Adrenal gland (tissue), 12 donors: ENCODE data around the gene ETFA. TPM values are rescaled to one million over a fixed set of nuclear protein-coding genes. Genes with fewer than 3 reads are reported as not detected.

ENCODE experiments used
- DNase-seq, 7 donors: peaks; one replicate each; pipeline ENCODE4 v3.0.0-alpha.2; 2019 to 2020
- H3K27ac ChIP-seq, 5 donors: fragments of 200-600 bp; sonication (generic) in 4 of 5; 1 replicate in 3 of 5; 2 replicates in 2 of 5; pipeline versions ENCODE4 v1.5.1 to v1.8.0; 2016 to 2020; ENCODE audit warnings: mild to moderate bottlenecking in 1 of 5
- H3K27me3 ChIP-seq: fragments of 200-600 bp; 2 replicates; pipeline ENCODE4 v1.8.0; 2021
- H3K36me3 ChIP-seq, 2 donors: fragments of 200-600 bp; replicated peaks in 1 of 2; 1 replicate in 1 of 2; 2 replicates in 1 of 2; pipeline versions ENCODE4 v1.5.1 to v1.8.0; 2018 to 2022
- H3K4me1 ChIP-seq, 2 donors: fragments of 200-600 bp; replicated peaks in 1 of 2; 1 replicate in 1 of 2; 2 replicates in 1 of 2; pipeline versions ENCODE4 v1.5.1 to v1.8.0; 2018 to 2021
- H3K4me3 ChIP-seq, 4 donors: fragments of 200-600 bp; sonication (generic) in 3 of 4; one replicate each; pipeline ENCODE4 v1.5.1; 2016 to 2018
- H3K9me3 ChIP-seq, 3 donors: fragments of 200-600 bp; sonication (generic) in 1 of 3; replicated peaks in 1 of 3; 1 replicate in 2 of 3; 2 replicates in 1 of 3; pipeline versions ENCODE4 v1.5.1 to v1.8.0; 2016 to 2021
- POLR2A ChIP-seq, 2 donors: fragments of 450-650 bp; IDR thresholded peaks; one replicate each; pipeline ENCODE4 v1.6.1; 2017; ENCODE audit warnings: antibody characterized with exemption in 2 of 2, mild to moderate bottlenecking in 2 of 2, moderate library complexity in 1 of 2
- WGBS, 4 donors: extraction: QIAGEN DNeasy Blood & Tissue Kit in 2 of 4; methylation state at CpG; one replicate each; pipeline versions ENCODE4 v1.1.5 to v1.1.7; 2013 to 2017; 5-methylcytosine and 5-hydroxymethylcytosine counted together
- intact Hi-C, 2 donors: fragments of 100-400 bp; cut with DNase I; formaldehyde crosslinking; loops; one replicate each; pipeline versions ENCODE4 v1.14.1 to v1.15.0; 2022 to 2023
- polyA plus RNA-seq, 3 donors: library from polyadenylated mRNA; stranded (reverse); fragments of 200-250 nt in 2 of 3; fragments of 350-450 nt in 1 of 3; fragmentation: Illumina TruSeq in 1 of 3; extraction: RNeasy Lipid Tissue Mini Kit (QIAGEN cat#74804) in 1 of 3; gene quantifications; one replicate each; pipeline ENCODE4 v1.2.3, GENCODE V29; 2013 to 2014
- total RNA-seq, 9 donors: library from RNA; depleted of rRNA in 4 of 9; stranded (reverse); fragments of >200 nt in 4 of 9; fragments of 120-200 nt in 1 of 9; fragmentation: NEBNext Ultra II Directional in 1 of 9; extraction: Animal tissue kit (Norgen Biotek cat#: 25700) in 1 of 9; gene quantifications; one replicate each; pipeline versions ENCODE4 v1.1.0 to v1.2.4, GENCODE V29; 2013 to 2023
- TF ChIP-seq, protein P1 (sequence below), 6 experiments: fragments of 450-650 bp in 4 of 6; fragments of 200-600 bp in 2 of 6; sonication (generic) in 1 of 6; IDR thresholded peaks; 1 replicate in 5 of 6; 2 replicates in 1 of 6; pipeline versions ENCODE4 v1.5.1 to v1.8.0; 2016 to 2021; ENCODE audit warnings: antibody characterized with exemption in 6 of 6, mild to moderate bottlenecking in 2 of 6, moderate library complexity in 1 of 6
- donor health status: healthy with polysubstance abuse.
- donor health status: Bipolar disorder and iron deficiency.
- donor health status: DM: yes; HTN: yes; CAD: no.
- donor health status: DM: no; HTN: no; CAD: no.
- donor health status: DM: no; HTN: no; CAD: no.
- donor health status: DM: yes; HTN: yes; CAD: no.

ETFA gene
- total and polyA plus RNA-seq, 12 donors: 50.0 to 339 (median 187) TPM

DNA sequence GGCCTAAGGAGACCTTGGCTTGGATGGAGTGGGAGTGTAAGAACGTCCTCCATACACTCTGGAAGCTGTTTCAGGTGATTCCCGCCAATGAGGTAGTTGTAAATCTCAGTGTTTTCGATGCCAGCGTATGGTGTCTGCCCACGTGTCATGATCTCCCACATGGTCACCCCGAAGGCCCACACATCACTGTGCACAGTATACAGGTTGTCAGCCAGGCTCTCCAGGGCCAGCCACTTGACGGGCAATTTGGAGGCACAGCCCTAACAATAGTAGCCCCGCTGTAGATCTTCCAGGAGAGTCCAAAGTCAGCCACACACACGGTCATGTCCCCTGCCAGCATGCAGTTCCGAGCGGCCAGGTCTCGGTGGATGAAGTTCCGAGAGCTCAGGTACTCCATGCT lies 51.9 kb downstream of the ETFA start:
- intact Hi-C loops: no loop called here
- no peak overlapping the region for H3K27ac ChIP-seq
- 90 to 98% (median 96%) methylated on average over 7 to 13 of the region's 13 CpGs for WGBS, 4 donors
- TF ChIP-seq, protein P1, sequence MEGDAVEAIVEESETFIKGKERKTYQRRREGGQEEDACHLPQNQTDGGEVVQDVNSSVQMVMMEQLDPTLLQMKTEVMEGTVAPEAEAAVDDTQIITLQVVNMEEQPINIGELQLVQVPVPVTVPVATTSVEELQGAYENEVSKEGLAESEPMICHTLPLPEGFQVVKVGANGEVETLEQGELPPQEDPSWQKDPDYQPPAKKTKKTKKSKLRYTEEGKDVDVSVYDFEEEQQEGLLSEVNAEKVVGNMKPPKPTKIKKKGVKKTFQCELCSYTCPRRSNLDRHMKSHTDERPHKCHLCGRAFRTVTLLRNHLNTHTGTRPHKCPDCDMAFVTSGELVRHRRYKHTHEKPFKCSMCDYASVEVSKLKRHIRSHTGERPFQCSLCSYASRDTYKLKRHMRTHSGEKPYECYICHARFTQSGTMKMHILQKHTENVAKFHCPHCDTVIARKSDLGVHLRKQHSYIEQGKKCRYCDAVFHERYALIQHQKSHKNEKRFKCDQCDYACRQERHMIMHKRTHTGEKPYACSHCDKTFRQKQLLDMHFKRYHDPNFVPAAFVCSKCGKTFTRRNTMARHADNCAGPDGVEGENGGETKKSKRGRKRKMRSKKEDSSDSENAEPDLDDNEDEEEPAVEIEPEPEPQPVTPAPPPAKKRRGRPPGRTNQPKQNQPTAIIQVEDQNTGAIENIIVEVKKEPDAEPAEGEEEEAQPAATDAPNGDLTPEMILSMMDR (IDR thresholded peaks at IDR 0.05): no peak
- TF ChIP-seq POLR2A (IDR thresholded peaks at IDR 0.05): no peak
- no peak overlapping the region for H3K4me3 ChIP-seq
- peaks cover 0 to 17% of the 10 kb centered on the region in 2 donors for H3K36me3 ChIP-seq
- H3K9me3 ChIP-seq: peaks cover 0 to 17% (median 0%) of the 10 kb centered on the region in 3 donors
- DNase-seq: no peak
- no peaks in the 10 kb centered on the region for H3K27me3 ChIP-seq
- peaks cover 0 to 10% of the 10 kb centered on the region in 2 donors for H3K4me1 ChIP-seq

DNA sequence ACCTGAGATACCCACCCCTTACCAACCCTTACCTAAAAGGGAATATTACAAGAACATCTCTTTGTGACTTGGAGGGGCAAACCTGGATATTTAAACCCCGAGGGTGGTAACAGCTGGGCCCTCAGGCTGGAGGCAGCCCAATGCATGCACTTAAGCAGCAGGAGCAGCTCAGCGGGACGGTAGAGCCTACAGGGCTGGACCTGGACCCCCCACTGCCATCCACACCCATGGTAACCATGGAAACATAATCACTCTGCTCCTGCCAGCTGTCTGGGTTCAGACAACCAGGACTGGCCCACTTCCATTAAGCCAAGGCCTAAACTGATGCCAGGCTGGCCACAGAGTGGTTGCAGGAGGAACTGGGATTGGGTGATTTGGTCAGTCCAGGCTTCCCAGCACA lies 52.8 kb downstream of the ETFA start:
- peaks cover 0 to 17% of the 10 kb centered on the region in 2 donors for H3K36me3 ChIP-seq
- H3K27ac ChIP-seq: no peak overlapping the region

DNA sequence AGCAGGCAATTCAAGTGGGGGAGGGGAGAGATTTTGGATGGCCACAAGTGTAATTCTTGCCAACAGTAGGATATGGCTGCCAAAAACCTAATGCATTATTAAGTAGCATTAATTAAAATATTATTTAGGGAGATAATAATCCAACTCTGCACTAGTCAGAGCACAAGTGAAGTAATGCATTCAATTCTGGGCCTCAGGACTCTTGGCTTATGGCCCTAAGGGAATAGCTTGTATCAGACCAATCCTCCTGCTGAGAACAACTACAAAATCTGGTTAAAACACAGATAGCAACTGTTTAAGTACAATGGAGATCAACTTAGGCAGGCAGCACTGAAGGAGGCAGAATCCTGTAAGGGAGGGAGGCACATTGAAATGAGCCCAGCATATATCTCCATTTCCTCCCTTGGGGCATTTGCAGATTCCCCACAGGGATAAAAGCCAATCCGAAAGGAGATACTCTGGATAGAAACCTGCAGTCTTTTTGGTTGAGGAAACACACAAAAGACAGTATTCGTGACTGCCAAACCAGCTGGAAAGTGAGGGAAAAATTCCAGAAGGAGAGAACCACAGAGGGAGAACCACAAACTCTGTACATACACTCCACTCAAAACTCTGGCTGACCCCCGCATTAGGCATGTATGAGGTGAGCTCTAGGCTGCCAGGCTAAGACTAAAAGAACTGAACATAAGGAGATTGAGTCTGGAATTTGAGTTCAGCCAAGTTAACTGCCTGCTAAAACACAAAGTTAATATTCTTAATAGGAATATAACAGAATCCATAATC lies 57.4 kb downstream of the ETFA start:
- no peaks in the 10 kb centered on the region for H3K9me3 ChIP-seq
- DNase-seq: no peak
- no peak overlapping the region for H3K27ac ChIP-seq
- intact Hi-C loops: no loop called here
- no peak for TF ChIP-seq POLR2A (IDR thresholded peaks at IDR 0.05)
- TF ChIP-seq, protein P1 (IDR thresholded peaks at IDR 0.05): no peak
- no peaks in the 10 kb centered on the region for H3K27me3 ChIP-seq
- H3K4me3 ChIP-seq: no peak overlapping the region
- H3K4me1 ChIP-seq: peaks cover 0 to 10% of the 10 kb centered on the region in 2 donors
- WGBS, 4 donors: 87 to 100% (median 95%) methylated on average over 3 of the region's 3 CpGs
- H3K36me3 ChIP-seq: no peaks in the 10 kb centered on the region

More for the DNA sequence above, 52.8 kb downstream of the ETFA start:
- Histone ChIP-seq H3K4me1 (peaks cover 0 to 10% of the 10 kb centered on the region in 2 donors), H3K27me3 (no peaks in the 10 kb centered on the region), H3K9me3 (peaks cover 0 to 9% (median 0%) of the 10 kb centered on the region in 3 donors), H3K4me3 (no peak overlapping the region)
- TF ChIP-seq, protein P1 (IDR thresholded peaks at IDR 0.05): no peak
- TF ChIP-seq POLR2A (IDR thresholded peaks at IDR 0.05): no peak
- intact Hi-C loops: no loop called here
- no peak for DNase-seq
- 92 to 100% (median 97%) methylated on average over 1 to 3 of the region's 3 CpGs for WGBS, 4 donors

DNA sequence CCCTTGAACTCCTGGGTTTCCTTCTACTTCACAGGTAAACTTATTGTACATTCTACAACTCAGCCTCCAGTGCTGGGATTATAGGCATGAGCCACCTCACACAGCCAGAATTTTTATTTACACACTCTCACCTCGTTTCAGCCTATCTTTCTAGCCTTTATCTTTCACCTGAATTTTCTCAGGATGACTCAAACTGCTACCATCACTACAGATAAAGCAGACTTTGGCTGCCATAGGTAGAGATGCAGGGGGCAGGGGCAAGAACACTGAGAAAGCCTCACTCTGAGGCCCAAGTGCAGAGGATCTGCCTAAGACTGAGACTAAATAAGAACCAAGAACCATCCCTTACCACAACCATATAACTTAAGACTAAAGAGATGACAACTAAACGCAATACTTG lies 59.0 kb downstream of the ETFA start:
- 73 to 83% (median 79%) methylated on average over 2 of the region's 2 CpGs for WGBS, 4 donors
- no peak for DNase-seq
- no peaks in the 10 kb centered on the region for H3K36me3 ChIP-seq
- no peak overlapping the region for H3K4me3 ChIP-seq
- H3K27ac ChIP-seq: no peak overlapping the region
- H3K4me1 ChIP-seq: peaks cover 0 to 10% of the 10 kb centered on the region in 2 donors
- TF ChIP-seq, protein P1 (IDR thresholded peaks at IDR 0.05): no peak
- TF ChIP-seq POLR2A (IDR thresholded peaks at IDR 0.05): no peak
- H3K9me3 ChIP-seq: no peaks in the 10 kb centered on the region
- H3K27me3 ChIP-seq: no peaks in the 10 kb centered on the region
- intact Hi-C loops: no loop called here
